ENCODE data around the gene ZNF22.

The ZNF22 gene

GRCh38 chr10:44965651-44966097 lies 35.0 kb upstream of the ZNF22 start:
- DNase-seq, result no peak

GRCh38 chr10:44966129-44966815 lies 34.5 kb upstream of the ZNF22 start:
- no peak for DNase-seq

- no peak for DNase-seq
Measured at GRCh38 chr10:44966816-44967509, 33.8 kb upstream of the ZNF22 start.

- DNase-seq, result no peak
Measured at GRCh38 chr10:44967616-44968015, 33.1 kb upstream of the ZNF22 start.

DNA sequence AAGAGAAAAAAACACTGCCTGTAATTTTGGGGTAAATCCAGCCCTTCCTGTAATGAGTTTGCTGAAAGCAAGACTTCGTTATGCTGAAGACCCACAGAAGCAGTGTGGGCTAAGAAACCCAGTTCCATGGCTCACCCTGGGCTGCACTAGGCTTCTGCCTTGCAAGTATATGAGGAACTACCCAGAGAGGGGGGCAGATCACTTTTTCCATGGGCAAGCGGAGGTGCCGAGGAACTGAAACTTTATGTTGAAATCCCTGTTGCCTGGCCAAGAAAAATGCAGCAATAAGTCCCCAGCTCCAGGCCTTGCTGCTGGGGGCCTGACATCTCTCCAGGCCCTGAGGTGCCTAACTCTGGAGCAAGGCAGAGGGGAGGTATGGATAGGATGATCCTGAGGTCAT lies 32.6 kb upstream of the ZNF22 start:
- no peak for DNase-seq

GRCh38 chr10:44968500-44969400 lies 32.0 kb upstream of the ZNF22 start:
- DNase-seq, result no peak

DNA sequence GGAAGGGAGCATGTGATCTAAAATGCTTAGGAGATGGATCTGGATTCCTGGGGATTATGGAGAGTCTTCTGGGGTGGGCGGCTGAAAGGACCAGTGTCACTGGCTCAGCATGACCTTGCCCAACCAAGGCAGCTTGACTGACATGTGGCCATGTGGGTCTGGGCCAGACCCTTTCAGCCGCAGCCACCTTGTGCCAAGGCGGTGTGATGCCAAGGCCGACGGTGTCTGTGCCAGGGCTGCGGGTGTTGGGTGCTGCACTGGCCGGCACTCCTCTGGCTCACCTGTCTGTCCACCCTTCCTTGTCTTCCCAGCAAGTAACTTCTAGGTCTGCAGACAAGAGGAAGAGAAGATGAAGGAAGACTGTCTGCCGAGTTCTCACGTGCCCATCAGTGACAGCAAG lies 30.9 kb upstream of the ZNF22 start:
- no peak for DNase-seq

- no peak for DNase-seq
Measured at GRCh38 chr10:44970812-44971395, 29.8 kb upstream of the ZNF22 start.

DNA sequence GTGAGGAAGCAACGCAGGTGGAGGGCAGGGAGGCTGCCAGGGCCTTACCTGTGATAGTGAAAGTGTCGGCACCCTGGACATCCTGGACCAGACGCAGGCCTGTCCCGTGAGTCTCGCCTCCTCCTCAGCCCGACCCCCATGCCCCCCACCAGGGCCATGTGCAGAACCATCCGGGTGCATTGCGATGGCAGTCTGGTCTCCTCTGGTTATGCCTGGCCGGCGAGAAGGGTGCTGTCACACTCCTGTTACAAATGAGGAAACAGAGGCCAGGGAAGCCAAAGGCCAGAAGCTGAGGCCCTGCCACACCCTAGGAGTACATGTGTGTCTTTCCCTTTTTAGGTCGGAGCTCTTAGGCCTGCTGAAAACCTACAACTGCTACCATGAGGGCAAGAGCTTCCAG lies 29.3 kb upstream of the ZNF22 start:
- no peak for DNase-seq

GRCh38 chr10:44971935-44972757 lies 28.6 kb upstream of the ZNF22 start:
- no peak for DNase-seq

DNA sequence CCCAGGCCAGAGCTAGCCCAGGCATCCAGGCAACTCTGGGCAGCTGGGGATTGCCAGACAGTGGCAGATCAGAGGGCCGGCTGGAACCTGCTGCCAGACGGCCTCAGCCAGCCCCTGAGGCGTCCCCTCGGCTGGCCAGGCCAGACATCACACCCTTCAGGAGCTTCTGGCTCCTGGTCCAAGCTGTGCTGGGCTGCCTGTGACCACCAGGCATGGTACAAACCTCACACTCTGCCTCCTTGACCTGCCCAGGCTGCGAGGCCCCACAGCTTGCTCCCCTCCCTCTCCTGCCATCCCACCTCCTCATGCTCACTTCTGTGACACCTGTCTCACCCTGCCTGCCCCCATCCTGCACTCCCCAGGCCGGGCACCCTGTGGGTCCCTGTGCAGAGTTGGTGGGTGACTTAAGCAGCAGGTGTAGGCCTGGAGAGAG lies 27.8 kb upstream of the ZNF22 start:
- no peak for DNase-seq

DNA sequence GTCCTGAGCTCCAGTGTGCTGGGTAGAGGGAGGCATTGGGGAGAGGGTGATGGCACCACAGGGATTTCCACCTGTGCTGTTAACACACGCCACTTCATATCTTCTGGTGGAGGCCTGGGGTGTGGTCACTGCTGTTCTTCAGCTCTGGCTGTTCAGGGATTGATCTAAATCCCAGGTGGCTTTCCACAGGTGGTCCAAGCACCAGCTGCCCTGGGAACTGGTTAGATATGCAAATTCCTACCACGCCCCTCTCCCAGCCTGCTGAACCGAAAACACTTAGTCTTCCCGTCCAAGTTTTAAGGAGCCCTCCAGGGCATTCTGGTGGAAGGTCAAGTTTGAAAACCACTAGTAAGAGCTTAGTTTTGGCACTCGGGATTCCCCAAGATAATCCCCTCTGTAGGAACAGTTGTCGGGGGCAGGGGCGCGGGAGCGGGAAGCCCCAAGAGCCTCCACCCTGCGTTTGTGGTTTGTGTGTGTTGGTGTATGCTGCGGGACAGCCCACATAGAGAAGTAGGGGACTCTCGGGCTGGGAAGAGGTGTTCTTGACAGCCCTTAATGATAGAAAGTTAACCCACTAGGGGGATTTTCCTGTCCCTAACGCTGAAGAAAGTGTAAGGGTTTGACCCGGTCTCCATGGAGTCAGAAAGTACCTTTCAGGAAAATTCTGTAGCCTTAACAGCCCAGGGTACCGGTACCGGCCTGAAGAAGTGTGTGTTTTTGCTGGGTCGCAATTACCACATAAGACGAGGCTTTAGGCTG lies 27.2 kb upstream of the ZNF22 start:
- DNase-seq, result no peak

GRCh38 chr10:44974082-44974627 lies 26.6 kb upstream of the ZNF22 start:
- DNase-seq, result no peak

GRCh38 chr10:44974628-44975430 lies 25.9 kb upstream of the ZNF22 start:
- DNase-seq, result peak; percentile 10 to 52 (median 24)

DNA sequence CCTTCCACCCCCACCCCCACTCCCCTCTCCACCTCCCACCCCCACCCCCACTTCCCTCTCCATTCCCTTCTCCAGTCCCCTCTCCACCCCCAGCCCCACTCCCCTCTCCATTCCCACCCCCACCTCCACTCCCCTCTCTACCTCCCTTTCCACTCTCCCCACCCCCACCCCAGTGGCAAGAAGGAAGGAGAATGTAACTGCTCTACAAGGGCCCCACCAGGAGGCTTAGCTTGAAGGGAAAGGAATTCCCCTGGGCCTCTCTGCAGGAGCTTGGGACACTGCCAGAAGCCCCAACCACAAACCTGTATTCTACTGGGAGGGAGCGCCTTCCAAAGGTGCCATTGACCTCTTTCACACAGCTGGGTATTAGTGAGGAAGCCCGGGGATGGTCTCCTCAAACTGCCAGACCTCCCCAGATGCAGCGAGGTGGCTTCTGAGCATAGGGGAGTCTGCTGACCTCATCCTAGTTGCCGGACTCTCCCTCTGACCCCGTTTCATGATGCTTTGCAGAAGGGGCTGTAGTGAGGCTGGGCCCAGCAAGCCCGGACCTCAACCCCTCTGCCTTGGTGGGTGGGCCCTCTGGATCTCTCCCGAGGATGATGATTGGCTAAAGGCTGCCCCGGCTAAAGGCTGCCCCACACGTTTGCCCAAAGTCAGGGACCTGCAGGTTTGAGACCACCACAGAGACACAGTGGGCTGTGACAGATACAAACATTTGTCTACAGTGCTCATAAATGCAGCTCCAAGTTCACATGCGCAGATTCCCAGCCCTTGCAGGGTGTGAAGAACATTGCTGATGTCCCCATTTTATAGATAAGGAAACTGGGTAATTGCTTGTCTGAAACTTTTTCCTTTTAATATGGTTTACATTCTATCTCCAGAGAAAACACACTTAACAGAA lies 25.0 kb upstream of the ZNF22 start:
- DNase-seq, result no peak

GRCh38 chr10:44976352-44977198 lies 24.1 kb upstream of the ZNF22 start:
- DNase-seq, result no peak

GRCh38 chr10:44977287-44978212 lies 23.2 kb upstream of the ZNF22 start:
- DNase-seq, result no peak

Measured in activated CD4-positive, CD25-positive, alpha-beta regulatory T cell (primary cell).